Caco-2 (cell line): ENCODE measurements around the gene GGCX. TPM values are rescaled to one million over a fixed set of nuclear protein-coding genes. Genes with fewer than 3 reads are reported as not detected.

Experiments used
- BruUV-seq: library from RNA; stranded (reverse); fragments of 400-500 nt; replicated peaks from 2 replicates; lab custom pipeline; 2021; lab: Mats Ljungman, UMichigan
- CTCF ChIA-PET: fragments of 300-600 bp; sonication (Branson Sonifier 250); formaldehyde crosslinking; loops from one replicate; lab custom pipeline; 2022; ENCODE audit warnings: antibody characterized with exemption; lab: Charles Lee
- POLR2A ChIA-PET: fragments of 300-600 bp; sonication (Branson Sonifier 250); formaldehyde crosslinking; loops from one replicate; lab custom pipeline; 2022; ENCODE audit warnings: antibody characterized with exemption; lab: Charles Lee
- DNase-seq, 2 experiments: peaks; one replicate each; pipeline versions ENCODE4 v3.0.0 to v3.0.0-alpha.2; 2020 to 2022
- H3K27me3 ChIP-seq: replicated peaks from 2 replicates; pipeline ENCODE4 v1.6.0; 2011; ENCODE audit warnings: low read length; ENCODE audit not compliant: control insufficient read depth, insufficient read depth
- H3K36me3 ChIP-seq: 2 replicates; pipeline ENCODE4 v1.5.1; 2011; ENCODE audit warnings: low read length; ENCODE audit not compliant: control insufficient read depth, insufficient read depth
- H3K4me1 ChIP-seq: fragments of 250-450 bp; sonication (Bioruptor Pico); 2 replicates; pipeline ENCODE4 v1.5.1; 2020; ENCODE audit warnings: mild to moderate bottlenecking
- H3K4me3 ChIP-seq: 2 replicates; pipeline ENCODE4 v1.5.1; 2011; ENCODE audit warnings: low read depth, mild to moderate bottlenecking, control low read depth, low read length
- H3K9me3 ChIP-seq: fragments of 250-450 bp; sonication (Bioruptor Pico); 2 replicates; pipeline ENCODE4 v1.5.1; 2020; ENCODE audit warnings: mild to moderate bottlenecking, moderate library complexity
- H3K27ac Mint-ChIP-seq: one replicate; pipeline ENCODE4 v1.8.0; 2022; ENCODE audit warnings: mixed read lengths; ENCODE audit not compliant: unreplicated experiment
- H3K27me3 Mint-ChIP-seq: one replicate; pipeline ENCODE4 v1.8.0; 2022; ENCODE audit warnings: mixed read lengths; ENCODE audit not compliant: insufficient read depth, unreplicated experiment
- H3K36me3 Mint-ChIP-seq: one replicate; pipeline ENCODE4 v1.8.0; 2022; ENCODE audit warnings: mild to moderate bottlenecking, mixed read lengths; ENCODE audit not compliant: insufficient read depth, unreplicated experiment
- H3K4me1 Mint-ChIP-seq: one replicate; pipeline ENCODE4 v1.8.0; 2022; ENCODE audit warnings: low read depth, mixed read lengths; ENCODE audit not compliant: unreplicated experiment
- H3K4me3 Mint-ChIP-seq: one replicate; pipeline ENCODE4 v1.8.0; 2022; ENCODE audit warnings: mild to moderate bottlenecking, moderate library complexity, mixed read lengths; ENCODE audit not compliant: unreplicated experiment
- H3K9me3 Mint-ChIP-seq: one replicate; pipeline ENCODE4 v1.8.0; 2022; ENCODE audit warnings: mixed read lengths; ENCODE audit not compliant: unreplicated experiment
- intact Hi-C: fragments of 100-400 bp; cut with micrococcal nuclease; formaldehyde crosslinking; loops from one replicate; pipeline ENCODE4 v1.10.0; 2022; ENCODE audit not compliant: unreplicated experiment
- total RNA-seq: library from RNA; stranded (reverse); gene quantifications from 2 replicates; pipeline ENCODE4 v1.2.3, GENCODE V29; 2022
- TF ChIP-seq, protein P1 (sequence below), 2 experiments: fragments of 200-600 bp in 1 of 2; IDR thresholded peaks; 1 replicate in 1 of 2; 2 replicates in 1 of 2; pipeline versions ENCODE4 v1.5.1 to v1.8.0; 2011 to 2022; ENCODE audit warnings: antibody characterized with exemption in 1 of 2, control low read depth in 1 of 2, inconsistent platforms in 1 of 2, low read depth in 1 of 2, low read length in 1 of 2, mild to moderate bottlenecking in 1 of 2, moderate library complexity in 1 of 2; ENCODE audit not compliant: insufficient read depth in 1 of 2, severe bottlenecking in 1 of 2, unreplicated experiment in 1 of 2

The GGCX gene
- total RNA-seq, 1 experiment from 2014 or later, result 96.8 TPM

DNA sequence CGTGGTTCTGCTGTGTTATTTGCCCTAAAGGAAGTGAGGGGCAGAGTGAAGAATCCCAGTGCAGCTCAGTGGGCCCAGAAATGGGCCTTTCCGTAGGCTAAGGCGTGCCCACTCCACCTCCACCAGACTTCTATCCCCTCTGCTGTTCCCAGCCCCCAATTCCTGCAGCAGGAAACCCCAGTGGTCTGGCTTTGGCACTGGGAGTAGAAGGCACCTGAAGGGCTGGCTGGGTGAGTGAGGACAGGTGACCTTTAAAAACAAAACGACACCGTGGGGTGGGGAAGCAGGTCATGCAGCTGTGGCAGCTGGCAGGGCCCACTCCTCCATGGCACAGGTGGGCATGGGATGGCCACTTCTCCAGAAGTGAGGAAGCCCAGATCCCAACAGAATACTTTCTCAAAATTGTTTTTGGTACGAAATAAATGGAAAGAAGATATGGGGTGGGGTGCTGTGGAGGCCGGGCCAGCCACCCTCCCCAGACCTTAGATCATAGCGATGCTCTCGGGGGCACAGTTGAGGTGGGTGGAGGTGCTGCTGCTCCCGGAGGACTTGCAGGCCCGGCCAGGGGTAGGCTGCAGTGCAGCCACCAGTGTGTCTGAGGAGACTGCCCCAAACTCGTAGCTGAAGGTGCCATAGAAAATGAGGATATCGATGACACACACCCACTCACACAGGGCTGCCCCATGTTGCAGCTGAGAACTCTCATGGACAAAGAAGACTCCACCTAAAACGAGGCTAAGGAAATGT lies 37.5 kb upstream of the GGCX start:
- POLR2A ChIA-PET, result no interaction called here
- BruUV-seq, result no TSS peak
- Histone ChIP-seq H3K27me3 (no peaks in the 10 kb centered on the region), H3K36me3 (peaks cover 11% of the 10 kb centered on the region), H3K9me3 (no peaks in the 10 kb centered on the region), H3K4me1 (peaks cover 16% of the 10 kb centered on the region; the same call in 1 of the 2 replicates), H3K4me3 (no peak overlapping the region)
- Mint-ChIP-seq H3K27me3 (no peaks in the 10 kb centered on the region), H3K9me3 (no peaks in the 10 kb centered on the region), H3K4me1 (peaks cover 20% of the 10 kb centered on the region), H3K4me3 (no peak overlapping the region), H3K27ac (no peak overlapping the region), H3K36me3 (peaks cover 46% of the 10 kb centered on the region)
- intact Hi-C loops, result no loop called here
- no peak for DNase-seq
- TF ChIP-seq, protein P1, sequence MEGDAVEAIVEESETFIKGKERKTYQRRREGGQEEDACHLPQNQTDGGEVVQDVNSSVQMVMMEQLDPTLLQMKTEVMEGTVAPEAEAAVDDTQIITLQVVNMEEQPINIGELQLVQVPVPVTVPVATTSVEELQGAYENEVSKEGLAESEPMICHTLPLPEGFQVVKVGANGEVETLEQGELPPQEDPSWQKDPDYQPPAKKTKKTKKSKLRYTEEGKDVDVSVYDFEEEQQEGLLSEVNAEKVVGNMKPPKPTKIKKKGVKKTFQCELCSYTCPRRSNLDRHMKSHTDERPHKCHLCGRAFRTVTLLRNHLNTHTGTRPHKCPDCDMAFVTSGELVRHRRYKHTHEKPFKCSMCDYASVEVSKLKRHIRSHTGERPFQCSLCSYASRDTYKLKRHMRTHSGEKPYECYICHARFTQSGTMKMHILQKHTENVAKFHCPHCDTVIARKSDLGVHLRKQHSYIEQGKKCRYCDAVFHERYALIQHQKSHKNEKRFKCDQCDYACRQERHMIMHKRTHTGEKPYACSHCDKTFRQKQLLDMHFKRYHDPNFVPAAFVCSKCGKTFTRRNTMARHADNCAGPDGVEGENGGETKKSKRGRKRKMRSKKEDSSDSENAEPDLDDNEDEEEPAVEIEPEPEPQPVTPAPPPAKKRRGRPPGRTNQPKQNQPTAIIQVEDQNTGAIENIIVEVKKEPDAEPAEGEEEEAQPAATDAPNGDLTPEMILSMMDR (IDR thresholded peaks at IDR 0.05; ENCODE audit: insufficient read depth in 1 of 2, low read depth in 1 of 2, low read length in 1 of 2, severe bottlenecking in 1 of 2, unreplicated experiment in 1 of 2), result no peak
- CTCF ChIA-PET, result no interaction called here

- intact Hi-C loops, result no loop called here
- no TSS peak for BruUV-seq
- Mint-ChIP-seq H3K27me3 (no peaks in the 10 kb centered on the region), H3K4me3 (peak overlapping the region; percentile 97), H3K36me3 (peaks cover 33% of the 10 kb centered on the region), H3K9me3 (no peaks in the 10 kb centered on the region), H3K4me1 (peaks cover 18% of the 10 kb centered on the region), H3K27ac (no peak overlapping the region)
- H3K36me3 ChIP-seq, result peaks cover 11% of the 10 kb centered on the region
- no peak overlapping the region; the same call in 1 of the 2 replicates for H3K4me3 ChIP-seq
- H3K27me3 ChIP-seq, result no peaks in the 10 kb centered on the region
- DNase-seq, result no peak
- ChIA-PET POLR2A (interaction anchor here (0.6 to 1.1 kb wide), 2 partner anchors 13 to 36 kb away, joined by 4 to 8 read pairs; partner anchors contain the start of gene GGCX), CTCF (interaction anchor here (0.6 to 0.7 kb wide), 2 partner anchors 12 to 58 kb away, joined by 6 to 9 read pairs; partner anchors contain the start of gene MAT2A)
- H3K4me1 ChIP-seq, result peaks cover 14% of the 10 kb centered on the region; the same call in 1 of the 2 replicates
- TF ChIP-seq, protein P1 (IDR thresholded peaks at IDR 0.05; ENCODE audit: insufficient read depth in 1 of 2, low read depth in 1 of 2, low read length in 1 of 2, severe bottlenecking in 1 of 2, unreplicated experiment in 1 of 2), result no peak
- H3K9me3 ChIP-seq, result no peaks in the 10 kb centered on the region
Observed at GRCh38 chr2:85597241-85597640, 35.9 kb upstream of the GGCX start.

DNA sequence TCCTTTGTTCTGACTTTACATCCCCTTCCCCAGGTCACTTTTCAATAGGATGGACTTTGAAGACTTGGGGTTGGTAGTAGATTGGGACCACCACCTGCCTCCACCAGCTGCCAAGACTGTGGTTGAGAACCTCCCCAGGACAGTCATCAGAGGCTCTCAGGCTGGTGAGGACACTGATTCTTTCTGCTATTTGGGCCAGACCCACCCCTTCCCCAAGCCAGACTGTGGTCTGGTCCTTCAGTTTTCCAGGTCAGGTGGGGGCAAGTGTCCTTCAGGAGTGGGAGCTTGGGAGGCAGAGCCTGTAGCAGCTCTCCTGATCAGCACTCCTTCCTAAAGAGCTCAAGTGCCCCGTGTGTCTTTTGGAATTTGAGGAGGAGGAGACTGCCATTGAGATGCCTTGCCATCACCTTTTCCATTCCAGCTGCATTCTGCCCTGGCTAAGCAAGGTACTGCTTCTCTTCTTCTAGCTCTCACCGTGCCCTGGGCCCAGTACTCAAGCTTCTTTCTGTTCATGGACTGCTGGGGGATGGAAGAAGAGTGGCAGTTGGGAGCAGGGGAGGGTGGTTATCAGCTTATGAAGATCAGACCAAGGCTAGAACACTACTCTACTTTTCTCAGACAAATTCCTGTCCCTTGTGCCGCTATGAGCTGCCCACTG lies 35.3 kb upstream of the GGCX start:
- peaks cover 11% of the 10 kb centered on the region for H3K36me3 ChIP-seq
- no peaks in the 10 kb centered on the region for H3K9me3 Mint-ChIP-seq
- no peaks in the 10 kb centered on the region for H3K27me3 Mint-ChIP-seq
- BruUV-seq, result no TSS peak
- intact Hi-C loops, result no loop called here
- peak overlapping the region; percentile 97 for H3K4me3 Mint-ChIP-seq
- H3K4me1 ChIP-seq, result peaks cover 14% of the 10 kb centered on the region; the same call in 1 of the 2 replicates
- TF ChIP-seq, protein P1 (IDR thresholded peaks at IDR 0.05; ENCODE audit: insufficient read depth in 1 of 2, low read depth in 1 of 2, low read length in 1 of 2, severe bottlenecking in 1 of 2, unreplicated experiment in 1 of 2), result no peak
- H3K36me3 Mint-ChIP-seq, result peaks cover 33% of the 10 kb centered on the region
- no peak for DNase-seq
- ChIA-PET POLR2A (interaction anchor here (1.1 to 1.8 kb wide), 3 partner anchors 9 to 36 kb away, joined by 8 to 22 read pairs (median 13); partner anchors contain the start of genes GGCX and VAMP8), CTCF (interaction anchor here (0.6 to 1.4 kb wide), 2 partner anchors 9 to 58 kb away, joined by 6 to 9 read pairs; partner anchors contain the start of gene MAT2A)
- no peaks in the 10 kb centered on the region for H3K27me3 ChIP-seq
- H3K9me3 ChIP-seq, result no peaks in the 10 kb centered on the region
- H3K4me3 ChIP-seq, result peak overlapping the region; percentile 92
- H3K27ac Mint-ChIP-seq, result no peak overlapping the region
- peaks cover 16% of the 10 kb centered on the region for H3K4me1 Mint-ChIP-seq
